Activated CD8-positive, alpha-beta memory T cell treated with anti-CD3 and anti-CD28 coated beads, Interleukin-2, amount 10 ng/mL, durations not matched to agents 7 days and 5 days (primary cell): ENCODE measurements around the gene VIM. TPM values are rescaled to one million over a fixed set of nuclear protein-coding genes. Genes with fewer than 3 reads are reported as not detected.

Experiments
- ATAC-seq: fragments of 150-1000 bp; cut with Tn5 transposase; one replicate; pipeline ENCODE4 v1.10.0; 2021; ENCODE audit warnings: moderate library complexity
- CTCF ChIA-PET: fragments of 350-600 bp; sonication (Branson Sonifier 250); formaldehyde crosslinking; loops from one replicate; lab custom pipeline; 2021; ENCODE audit warnings: antibody characterized with exemption; lab: Charles Lee
- DNase-seq: peaks from one replicate; pipeline ENCODE4 v3.0.0-alpha.2; 2020
- H3K27ac Mint-ChIP-seq: one replicate; pipeline ENCODE4 v1.8.0; 2021; ENCODE audit warnings: mild to moderate bottlenecking, mixed read lengths
- H3K27me3 Mint-ChIP-seq: one replicate; pipeline ENCODE4 v1.8.0; 2021; ENCODE audit warnings: mixed read lengths
- H3K36me3 Mint-ChIP-seq: one replicate; pipeline ENCODE4 v1.8.0; 2021; ENCODE audit warnings: mild to moderate bottlenecking, mixed read lengths
- H3K4me1 Mint-ChIP-seq: one replicate; pipeline ENCODE4 v1.8.0; 2021; ENCODE audit warnings: mixed read lengths
- H3K4me3 Mint-ChIP-seq: one replicate; pipeline ENCODE4 v1.8.0; 2021; ENCODE audit warnings: mild to moderate bottlenecking, moderate library complexity, mixed read lengths
- H3K9me3 Mint-ChIP-seq: one replicate; pipeline ENCODE4 v1.8.0; 2022; ENCODE audit warnings: low read depth, mixed read lengths
- total RNA-seq, 2 experiments: library from RNA; stranded (reverse); gene quantifications; one replicate each; pipeline ENCODE4 v1.2.3, GENCODE V29; 2021

VIM gene
- total RNA-seq, 2 experiments from 2014 or later = 1,771 to 2,143 TPM

GRCh38 chr10:17213646-17214349 is 14.2 kb upstream of the VIM start:
- H3K27me3 Mint-ChIP-seq = no peaks in the 10 kb centered on the region
- ATAC-seq = no peak
- CTCF ChIA-PET = interaction anchor here (0.6 to 4.2 kb wide), 4 partner anchors 13 to 92 kb away, joined by 4 to 24 read pairs (median 10); partner anchors contain the start of genes TRDMT1 and VIM
- H3K27ac Mint-ChIP-seq = no peak overlapping the region
- no peaks in the 10 kb centered on the region for H3K9me3 Mint-ChIP-seq
- H3K4me3 Mint-ChIP-seq = no peak overlapping the region
- peaks cover 26% of the 10 kb centered on the region for H3K36me3 Mint-ChIP-seq
- DNase-seq = no peak
- H3K4me1 Mint-ChIP-seq = peaks cover 61% of the 10 kb centered on the region

- Mint-ChIP-seq H3K4me3 (no peak overlapping the region), H3K27ac (peak overlapping the region; percentile 96), H3K27me3 (no peaks in the 10 kb centered on the region), H3K4me1 (peaks cover 59% of the 10 kb centered on the region), H3K9me3 (no peaks in the 10 kb centered on the region), H3K36me3 (peaks cover 29% of the 10 kb centered on the region)
- CTCF ChIA-PET = interaction anchor here (2.7 to 4.2 kb wide), 2 partner anchors 12 to 14 kb away, joined by 24 to 42 read pairs; partner anchors contain the start of gene VIM
- DNase-seq (no peak), ATAC-seq (no peak)
Observed at GRCh38 chr10:17214526-17214925, 13.5 kb upstream of the VIM start.

GRCh38 chr10:17214971-17215781 is 12.9 kb upstream of the VIM start:
- H3K27ac Mint-ChIP-seq = peak overlapping the region; percentile 96
- H3K9me3 Mint-ChIP-seq = no peaks in the 10 kb centered on the region
- no peak for ATAC-seq
- CTCF ChIA-PET = interaction anchor here (1.4 to 2.7 kb wide), 3 partner anchors 9 to 14 kb away, joined by 8 to 42 read pairs (median 21); partner anchors contain the start of genes TRDMT1 and VIM
- H3K4me1 Mint-ChIP-seq = peaks cover 60% of the 10 kb centered on the region
- H3K27me3 Mint-ChIP-seq = no peaks in the 10 kb centered on the region
- no peak for DNase-seq
- peaks cover 29% of the 10 kb centered on the region for H3K36me3 Mint-ChIP-seq
- no peak overlapping the region for H3K4me3 Mint-ChIP-seq

- CTCF ChIA-PET = interaction anchor here (1.4 to 2.7 kb wide), 3 partner anchors 9 to 15 kb away, joined by 8 to 42 read pairs (median 21); partner anchors contain the start of genes TRDMT1 and VIM
- DNase-seq = no peak
- no peak for ATAC-seq
- H3K27ac Mint-ChIP-seq = peak overlapping the region; percentile 96
- no peaks in the 10 kb centered on the region for H3K27me3 Mint-ChIP-seq
- H3K36me3 Mint-ChIP-seq = peaks cover 29% of the 10 kb centered on the region
- H3K4me1 Mint-ChIP-seq = peaks cover 62% of the 10 kb centered on the region
- H3K9me3 Mint-ChIP-seq = no peaks in the 10 kb centered on the region
- peak overlapping the region; percentile 44 for H3K4me3 Mint-ChIP-seq
Observed at GRCh38 chr10:17215782-17216122, 12.3 kb upstream of the VIM start.

GRCh38 chr10:17216217-17216900 is 11.7 kb upstream of the VIM start:
- DNase-seq (peak; percentile 72), ATAC-seq (peak; percentile 98)
- no peaks in the 10 kb centered on the region for H3K27me3 Mint-ChIP-seq
- H3K9me3 Mint-ChIP-seq = no peaks in the 10 kb centered on the region
- peak overlapping the region; percentile 44 for H3K4me3 Mint-ChIP-seq
- peaks cover 66% of the 10 kb centered on the region for H3K4me1 Mint-ChIP-seq
- peak overlapping the region; percentile 96 for H3K27ac Mint-ChIP-seq
- peaks cover 28% of the 10 kb centered on the region for H3K36me3 Mint-ChIP-seq
- CTCF ChIA-PET = interaction anchor here (1.0 to 2.7 kb wide), 5 partner anchors 10 to 191 kb away, joined by 3 to 42 read pairs (median 8); partner anchors contain the start of genes TRDMT1 and VIM

- no peak for DNase-seq
- ATAC-seq = no peak
- CTCF ChIA-PET = interaction anchor here (1.0 to 2.7 kb wide), 4 partner anchors 10 to 192 kb away, joined by 3 to 42 read pairs (median 12); partner anchors contain the start of genes TRDMT1 and VIM
- no peak overlapping the region for H3K4me3 Mint-ChIP-seq
- peak overlapping the region; percentile 96 for H3K27ac Mint-ChIP-seq
- peaks cover 28% of the 10 kb centered on the region for H3K36me3 Mint-ChIP-seq
- H3K4me1 Mint-ChIP-seq = peaks cover 66% of the 10 kb centered on the region
- H3K27me3 Mint-ChIP-seq = no peaks in the 10 kb centered on the region
- no peaks in the 10 kb centered on the region for H3K9me3 Mint-ChIP-seq
Observed at GRCh38 chr10:17216901-17217395, 11.1 kb upstream of the VIM start.

GRCh38 chr10:17217631-17218232 is 10.3 kb upstream of the VIM start:
- CTCF ChIA-PET = interaction anchor here (4.2 kb wide), 1 partner anchor 12 kb away, joined by 24 read pairs; the partner anchor contains the start of gene VIM
- no peaks in the 10 kb centered on the region for H3K27me3 Mint-ChIP-seq
- ATAC-seq (no peak), DNase-seq (no peak)
- peaks cover 28% of the 10 kb centered on the region for H3K36me3 Mint-ChIP-seq
- H3K27ac Mint-ChIP-seq = peak overlapping the region; percentile 96
- no peak overlapping the region for H3K4me3 Mint-ChIP-seq
- H3K9me3 Mint-ChIP-seq = no peaks in the 10 kb centered on the region
- peaks cover 62% of the 10 kb centered on the region for H3K4me1 Mint-ChIP-seq

GRCh38 chr10:17219024-17219423 is 9.0 kb upstream of the VIM start:
- no peaks in the 10 kb centered on the region for H3K9me3 Mint-ChIP-seq
- no peaks in the 10 kb centered on the region for H3K27me3 Mint-ChIP-seq
- CTCF ChIA-PET = interaction anchor here (0.7 to 4.2 kb wide), 3 partner anchors 10 to 190 kb away, joined by 3 to 24 read pairs (median 3); partner anchors contain the start of gene VIM
- H3K36me3 Mint-ChIP-seq = peaks cover 32% of the 10 kb centered on the region
- DNase-seq (no peak), ATAC-seq (no peak)
- H3K27ac Mint-ChIP-seq = no peak overlapping the region
- no peak overlapping the region for H3K4me3 Mint-ChIP-seq
- H3K4me1 Mint-ChIP-seq = peaks cover 51% of the 10 kb centered on the region

- Mint-ChIP-seq H3K27ac (peak overlapping the region; percentile 6), H3K9me3 (no peaks in the 10 kb centered on the region), H3K27me3 (no peaks in the 10 kb centered on the region), H3K4me3 (no peak overlapping the region), H3K36me3 (peaks cover 33% of the 10 kb centered on the region), H3K4me1 (peaks cover 44% of the 10 kb centered on the region)
- DNase-seq (no peak), ATAC-seq (no peak)
- CTCF ChIA-PET = interaction anchor here (1.1 to 4.2 kb wide), 4 partner anchors 9 to 252 kb away, joined by 3 to 24 read pairs (median 3); partner anchors contain the start of gene VIM
Observed at GRCh38 chr10:17220652-17221100, 7.4 kb upstream of the VIM start.

GRCh38 chr10:17222329-17222728 is 5.7 kb upstream of the VIM start:
- Mint-ChIP-seq H3K9me3 (no peaks in the 10 kb centered on the region), H3K27me3 (no peaks in the 10 kb centered on the region), H3K27ac (no peak overlapping the region), H3K4me1 (peaks cover 43% of the 10 kb centered on the region), H3K4me3 (no peak overlapping the region), H3K36me3 (peaks cover 30% of the 10 kb centered on the region)
- CTCF ChIA-PET = interaction anchor here (0.7 kb wide), 1 partner anchor 189 kb away, joined by 3 read pairs; no protein-coding TSS in a partner anchor
- ATAC-seq = no peak
- no peak for DNase-seq

- CTCF ChIA-PET = interaction anchor here (1.6 to 6.5 kb wide), 4 partner anchors 10 to 25 kb away, joined by 5 to 51 read pairs (median 33); no protein-coding TSS in a partner anchor
- no peak for DNase-seq
- Mint-ChIP-seq H3K27ac (no peak overlapping the region), H3K9me3 (no peaks in the 10 kb centered on the region), H3K27me3 (no peaks in the 10 kb centered on the region), H3K36me3 (peaks cover 32% of the 10 kb centered on the region), H3K4me3 (no peak overlapping the region), H3K4me1 (peaks cover 32% of the 10 kb centered on the region)
- ATAC-seq = no peak
Observed at GRCh38 chr10:17225808-17226207, 2.2 kb upstream of the VIM start.

GRCh38 chr10:17226891-17227303 is 1.1 kb upstream of the VIM start:
- Mint-ChIP-seq H3K27ac (peak overlapping the region; percentile 97), H3K27me3 (no peaks in the 10 kb centered on the region), H3K36me3 (peaks cover 43% of the 10 kb centered on the region), H3K9me3 (no peaks in the 10 kb centered on the region), H3K4me3 (peak overlapping the region; percentile 93), H3K4me1 (peaks cover 36% of the 10 kb centered on the region)
- no peak for DNase-seq
- CTCF ChIA-PET = interaction anchor here (1.6 to 6.5 kb wide), 7 partner anchors 7 to 199 kb away, joined by 5 to 51 read pairs (median 24); partner anchors contain the start of gene TRDMT1
- no peak for ATAC-seq
